Measurements from ENCODE around the gene DNAL1.
A peak's percentile ranks its signal among the peaks of the same experiment; 100 is the strongest.

DNA sequence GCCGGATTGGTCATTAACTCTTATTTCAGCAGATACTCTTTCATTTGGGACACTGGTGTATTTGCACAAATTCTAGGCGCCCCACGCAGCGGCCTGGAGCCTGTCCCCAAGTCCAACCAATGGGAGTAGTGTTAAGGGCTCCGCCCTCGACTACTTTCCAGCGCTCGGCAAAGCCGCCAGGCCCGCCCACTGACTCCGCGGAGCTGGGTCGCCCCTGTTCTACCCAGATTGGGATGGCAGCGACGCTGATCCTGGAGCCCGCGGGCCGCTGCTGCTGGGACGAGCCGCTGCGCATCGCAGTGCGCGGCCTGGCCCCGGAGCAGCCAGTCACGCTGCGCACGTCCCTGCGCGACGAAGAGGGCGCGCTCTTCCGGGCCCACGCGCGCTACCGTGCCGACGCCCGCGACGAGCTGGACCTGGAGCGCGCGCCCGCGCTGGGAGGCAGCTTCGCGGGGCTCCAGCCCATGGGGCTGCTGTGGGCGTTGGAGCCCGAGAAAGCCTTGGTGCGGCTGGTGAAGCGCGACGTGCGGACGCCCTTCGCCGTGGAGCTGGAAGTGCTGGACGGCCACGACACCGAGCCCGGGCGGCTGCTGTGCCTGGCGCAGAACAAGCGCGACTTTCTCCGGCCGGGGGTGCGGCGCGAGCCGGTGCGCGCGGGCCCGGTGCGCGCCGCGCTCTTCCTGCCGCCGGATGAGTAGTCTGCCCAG, 32.3 kb upstream of the DNAL1 start, which contains the start of gene ACOT6:
- TF ChIP-seq FOXJ3 (CRISPR knock-in tag; IDR thresholded peaks at IDR 0.05) (no peak), POLR2AphosphoS5 (IDR thresholded peaks at IDR 0.05; ENCODE audit: low read depth, low read length) (no peak), ELF1 (IDR thresholded peaks at IDR 0.05) (no peak; the same call in 1 of the 2 replicates), YY1 (IDR thresholded peaks at IDR 0.05; ENCODE audit: low read depth) (no peak), RAD21 (IDR thresholded peaks at IDR 0.05; ENCODE audit: low read length) (no peak), CHD2 (IDR thresholded peaks at IDR 0.05; ENCODE audit: low read length, partially characterized antibody) (no peak), EZH2phosphoT487 (IDR thresholded peaks at IDR 0.05; ENCODE audit: borderline replicate concordance, low read depth) (no peak), NRF1 (IDR thresholded peaks at IDR 0.05; ENCODE audit: low read depth, low read length) (peak; percentile 57), EP300 (IDR thresholded peaks at IDR 0.05; ENCODE audit: borderline replicate concordance in 1 of 2, low read depth in 1 of 2, low read length in 1 of 2) (no peak), TAF1 (IDR thresholded peaks at IDR 0.05; ENCODE audit: borderline replicate concordance, low read depth, low read length) (0 out of 2 replicates have a peak, but pooled peaks have one; percentile 20)
- TF ChIP-seq, protein P1, sequence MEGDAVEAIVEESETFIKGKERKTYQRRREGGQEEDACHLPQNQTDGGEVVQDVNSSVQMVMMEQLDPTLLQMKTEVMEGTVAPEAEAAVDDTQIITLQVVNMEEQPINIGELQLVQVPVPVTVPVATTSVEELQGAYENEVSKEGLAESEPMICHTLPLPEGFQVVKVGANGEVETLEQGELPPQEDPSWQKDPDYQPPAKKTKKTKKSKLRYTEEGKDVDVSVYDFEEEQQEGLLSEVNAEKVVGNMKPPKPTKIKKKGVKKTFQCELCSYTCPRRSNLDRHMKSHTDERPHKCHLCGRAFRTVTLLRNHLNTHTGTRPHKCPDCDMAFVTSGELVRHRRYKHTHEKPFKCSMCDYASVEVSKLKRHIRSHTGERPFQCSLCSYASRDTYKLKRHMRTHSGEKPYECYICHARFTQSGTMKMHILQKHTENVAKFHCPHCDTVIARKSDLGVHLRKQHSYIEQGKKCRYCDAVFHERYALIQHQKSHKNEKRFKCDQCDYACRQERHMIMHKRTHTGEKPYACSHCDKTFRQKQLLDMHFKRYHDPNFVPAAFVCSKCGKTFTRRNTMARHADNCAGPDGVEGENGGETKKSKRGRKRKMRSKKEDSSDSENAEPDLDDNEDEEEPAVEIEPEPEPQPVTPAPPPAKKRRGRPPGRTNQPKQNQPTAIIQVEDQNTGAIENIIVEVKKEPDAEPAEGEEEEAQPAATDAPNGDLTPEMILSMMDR (IDR thresholded peaks at IDR 0.05), result no peak
